GM19351 (cell line): ENCODE measurements around the gene YWHAQ.
"Not testable (repeated sequence)": the region's sequence is repeated elsewhere in the genome, so short reads cannot be mapped to it uniquely, and the experiment has no call there.

ENCODE experiments used
- ATAC-seq: cut with Tn5 transposase; IDR thresholded peaks from one replicate; pipeline ENCODE4 v1.9.1; 2021; ENCODE audit warnings: mild to moderate bottlenecking, moderate library complexity; ENCODE audit not compliant: unreplicated experiment

The YWHAQ gene

GRCh38 chr2:9595256-9595655 lies 35.5 kb downstream of the YWHAQ start:
- ATAC-seq: not testable (repeated sequence)

DNA sequence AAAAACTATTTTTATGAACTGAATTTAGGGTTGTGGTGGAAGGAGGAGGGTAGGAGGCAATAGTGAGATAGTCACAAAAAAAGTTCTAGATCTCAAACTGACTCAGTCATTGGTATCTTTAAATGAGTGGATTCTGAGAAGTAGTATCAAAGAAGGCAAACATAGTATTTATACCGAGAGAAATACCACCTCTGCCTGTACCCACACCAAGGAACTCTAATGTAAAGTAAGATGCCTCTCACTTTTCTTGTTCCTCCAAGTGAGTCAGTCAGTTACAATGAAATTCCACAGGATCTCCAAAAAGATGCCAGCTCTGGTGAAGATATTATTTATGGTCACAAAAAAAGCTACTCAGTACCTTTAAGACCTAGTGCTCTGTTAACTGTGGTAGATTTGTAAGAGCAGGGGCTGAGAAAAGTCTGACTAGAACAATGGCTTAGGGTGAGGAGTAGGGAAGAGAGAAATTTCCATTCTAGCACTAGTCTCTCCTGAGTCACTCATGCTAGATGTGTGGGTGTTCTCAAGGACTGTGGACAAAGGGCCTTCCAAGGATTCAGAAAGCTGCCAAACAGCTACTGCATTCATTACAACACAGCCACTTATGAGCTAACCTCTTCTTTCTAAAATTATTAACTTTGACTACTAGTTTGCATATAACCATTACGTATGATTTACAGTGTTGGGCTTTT lies 36.3 kb downstream of the YWHAQ start:
- no peak for ATAC-seq

- ATAC-seq: no peak
Measured at GRCh38 chr2:9593925-9594324, 36.9 kb downstream of the YWHAQ start.

- no peak for ATAC-seq
Measured at GRCh38 chr2:9592699-9593098, 38.1 kb downstream of the YWHAQ start.

DNA sequence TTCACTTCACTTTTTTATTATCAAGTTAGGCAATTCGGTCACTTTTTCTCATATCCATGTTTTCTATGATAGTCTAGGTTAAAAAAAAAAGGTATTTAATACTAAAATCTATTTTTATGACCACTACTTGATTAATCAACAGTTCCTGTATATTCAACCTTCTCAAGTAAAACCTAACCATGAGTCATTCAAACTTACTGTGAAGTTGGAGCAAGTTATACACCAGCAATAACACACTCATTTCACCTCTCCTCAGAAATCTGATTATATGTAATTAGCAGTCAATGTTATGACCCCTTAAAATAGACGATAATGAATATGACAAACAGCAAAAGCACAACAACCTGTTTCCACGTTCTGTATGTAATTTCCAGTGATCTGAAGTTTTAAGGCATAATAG lies 40.2 kb downstream of the YWHAQ start:
- ATAC-seq: no peak

DNA sequence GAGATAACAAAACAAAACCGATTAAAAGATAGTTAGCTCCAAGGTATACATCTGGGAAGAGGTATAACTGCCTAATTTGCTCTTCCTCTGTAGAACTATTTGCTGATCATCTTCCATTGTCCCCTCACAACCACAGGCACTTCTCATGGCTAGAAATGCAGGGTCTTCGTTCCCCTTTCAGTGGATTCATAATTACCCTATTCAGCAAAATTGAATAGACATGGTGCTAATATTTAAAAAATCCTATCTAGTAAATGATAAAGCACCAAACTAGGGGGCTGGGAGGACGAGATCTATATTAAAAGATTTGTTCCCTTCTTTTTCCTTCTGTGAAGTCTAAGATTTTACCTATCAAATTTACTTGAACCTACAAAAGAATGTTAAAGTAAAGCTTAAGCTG lies 44.3 kb downstream of the YWHAQ start:
- no peak for ATAC-seq

DNA sequence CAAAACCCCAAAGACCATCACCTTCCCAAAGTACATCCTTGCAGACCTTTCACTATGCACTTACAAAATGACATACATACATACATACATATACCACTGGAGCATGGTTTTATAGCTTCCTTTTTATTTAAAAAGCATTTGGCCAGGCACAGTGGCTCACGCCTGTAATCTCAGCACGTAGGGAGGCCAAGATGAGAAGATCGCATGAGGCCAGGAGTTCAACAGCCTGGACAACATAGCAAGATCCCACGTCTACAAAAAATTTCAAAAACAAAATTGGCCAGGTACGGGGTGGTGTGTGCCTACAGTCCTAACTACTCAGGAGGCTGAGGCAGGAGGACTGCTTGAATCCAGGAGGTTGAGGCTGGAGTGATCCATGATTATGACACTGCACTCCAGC lies 45.3 kb downstream of the YWHAQ start:
- no peak for ATAC-seq

DNA sequence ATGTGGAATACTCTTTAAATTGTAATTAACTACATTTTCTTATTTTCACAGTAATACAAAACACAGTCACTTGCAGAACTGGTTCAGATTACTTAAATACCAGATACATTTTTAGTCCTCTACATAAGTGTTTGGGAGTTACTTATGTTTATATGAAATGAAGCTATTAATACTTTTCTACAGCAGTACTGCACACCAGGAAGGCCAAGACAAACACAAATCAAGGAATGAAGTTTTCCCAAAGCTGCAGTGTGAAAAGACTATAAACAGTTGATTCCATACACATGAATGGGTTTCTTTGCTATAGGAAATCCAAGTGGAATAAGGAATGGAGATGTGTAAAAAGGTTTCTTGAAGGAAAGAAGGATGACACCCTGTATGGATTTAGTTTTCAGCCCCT lies 45.9 kb downstream of the YWHAQ start:
- not testable (repeated sequence) for ATAC-seq

GRCh38 chr2:9582624-9583023 lies 48.2 kb downstream of the YWHAQ start:
- ATAC-seq: no peak

DNA sequence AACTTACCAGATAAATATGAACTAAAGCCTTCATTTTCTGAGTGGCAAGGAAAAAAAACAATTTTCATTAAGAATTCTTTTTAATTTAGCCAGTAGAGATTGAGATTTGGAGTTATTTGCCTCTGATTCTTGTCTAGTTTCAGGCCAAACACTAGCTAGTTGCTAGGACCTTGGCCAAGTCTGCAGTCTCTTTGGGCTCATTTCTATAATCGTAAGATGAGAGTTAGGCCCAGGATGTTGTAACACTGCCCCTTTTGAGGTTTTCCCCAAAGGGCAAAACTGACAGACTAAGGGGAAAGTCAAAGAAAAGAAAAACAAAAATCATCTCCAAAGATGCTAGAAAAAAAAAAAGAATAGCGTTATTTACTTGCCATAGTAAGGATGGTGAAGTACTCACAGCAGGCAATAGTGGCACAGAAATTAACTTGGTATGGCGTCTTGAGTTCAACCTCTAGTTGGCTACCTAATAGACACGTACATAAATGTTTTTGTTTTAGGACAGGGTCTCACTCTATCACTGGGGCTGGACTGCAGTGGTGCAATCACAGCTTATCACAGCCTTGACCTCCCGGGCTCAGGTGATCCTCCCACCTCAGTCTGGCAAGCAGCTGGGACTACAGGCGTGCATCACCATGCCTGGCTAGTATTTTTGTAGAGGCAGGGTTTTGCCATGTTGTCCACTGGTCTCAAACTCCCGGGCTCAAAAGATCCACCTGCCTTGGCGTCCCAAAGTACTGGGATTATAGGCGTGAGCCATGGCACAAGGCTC lies 52.1 kb downstream of the YWHAQ start:
- no peak for ATAC-seq

- ATAC-seq: no peak
Measured at GRCh38 chr2:9574331-9574730, 56.5 kb downstream of the YWHAQ start.

DNA sequence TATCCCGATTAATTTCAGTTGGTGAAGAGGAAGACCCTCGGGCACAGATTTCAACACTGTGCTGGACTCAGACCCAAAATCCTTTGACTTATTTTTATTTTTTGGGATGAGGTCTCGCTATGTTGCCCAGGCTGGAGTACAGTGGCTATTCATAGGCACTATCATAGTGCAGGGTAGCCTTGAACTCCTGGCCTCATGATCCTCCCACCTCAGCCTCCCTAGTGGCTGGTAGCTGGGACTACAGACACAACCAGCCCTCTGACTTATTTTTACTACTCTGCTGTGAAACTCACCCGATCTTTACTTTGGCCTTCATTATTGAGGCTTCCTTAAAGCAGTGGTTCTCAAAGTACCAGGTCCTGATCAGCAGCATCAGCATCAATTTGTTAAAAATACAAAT lies 57.0 kb downstream of the YWHAQ start:
- ATAC-seq: no peak

DNA sequence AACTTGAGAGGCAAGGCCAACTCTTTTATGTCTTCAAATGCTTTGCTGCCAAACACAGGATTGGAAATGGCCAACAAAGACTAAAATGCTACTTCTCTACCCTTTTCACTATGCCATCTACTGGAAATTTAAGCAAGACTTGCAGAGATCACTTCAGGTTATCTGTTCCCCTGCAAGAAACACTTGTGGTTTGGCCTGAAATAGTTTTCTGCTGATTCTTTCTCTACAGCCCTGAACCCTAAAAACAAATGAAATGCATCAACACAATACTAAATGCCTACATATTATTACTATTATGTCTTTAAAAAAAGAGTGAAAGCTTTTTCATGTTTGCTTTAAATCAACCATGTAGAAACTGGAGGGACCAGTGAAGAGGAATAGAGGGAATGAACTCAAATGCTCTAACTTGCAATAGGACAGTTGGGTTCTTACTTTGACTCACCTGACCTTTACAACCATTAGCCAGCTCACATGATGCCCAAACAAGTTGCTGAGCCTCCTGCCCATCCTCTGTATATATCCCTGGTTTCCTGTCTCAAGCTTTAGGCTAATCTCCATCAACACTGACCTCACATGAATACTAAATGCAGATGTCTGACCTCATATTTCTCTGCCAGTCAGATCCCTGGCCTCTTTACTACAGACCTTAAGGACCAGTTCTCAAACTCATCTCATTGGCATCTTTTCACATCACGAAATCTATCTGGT lies 57.6 kb downstream of the YWHAQ start:
- no peak for ATAC-seq

- ATAC-seq: no peak
Measured at GRCh38 chr2:9570182-9571060, 60.4 kb downstream of the YWHAQ start.

- ATAC-seq: no peak
Measured at GRCh38 chr2:9565436-9566153, 65.2 kb downstream of the YWHAQ start.

- ATAC-seq: no peak
Measured at GRCh38 chr2:9560628-9561027, 70.2 kb downstream of the YWHAQ start.

- no peak for ATAC-seq
Measured at GRCh38 chr2:9558948-9559381, 71.8 kb downstream of the YWHAQ start.

GRCh38 chr2:9556121-9556743 lies 74.6 kb downstream of the YWHAQ start:
- ATAC-seq: peak; percentile 20

GRCh38 chr2:9555297-9556120 lies 75.3 kb downstream of the YWHAQ start, which contains the start of gene ADAM17:
TSS of gene ADAM17 (minus strand) at chr2:9555830. CDS start at chr2:9555605, 225 bp downstream.
- ATAC-seq: peak; percentile 83
